ENCODE measurements around the gene KRTAP4-9.
A peak's percentile ranks its signal among the peaks of the same experiment; 100 is the strongest.
"Not testable (repeated sequence)": the region's sequence is repeated elsewhere in the genome, so short reads cannot be mapped to it uniquely, and the experiment has no call there.

KRTAP4-9 gene

GRCh38 chr17:41098481-41098880 lies 6.7 kb upstream of the KRTAP4-9 start:
- FAIRE-seq, result no peak

- FAIRE-seq, result not testable (repeated sequence)
These were observed 5.3 kb upstream of the KRTAP4-9 start for GRCh38 chr17:41099682-41100480.

- no peak for FAIRE-seq
These were observed 3.5 kb upstream of the KRTAP4-9 start, which contains the start of gene KRTAP4-16 for GRCh38 chr17:41101586-41102259. Gene KRTAP4-16, minus strand, starts transcription at chr17:41102209. Its CDS starts 0 bp downstream, at chr17:41102209.

- FAIRE-seq, result no peak
These were observed 1.3 kb upstream of the KRTAP4-9 start for GRCh38 chr17:41103896-41104295.

- FAIRE-seq, result peak; percentile 36
These were observed 677 bp upstream of the KRTAP4-9 start for GRCh38 chr17:41104386-41105038.

- FAIRE-seq, result no peak
These were observed 2.8 kb downstream of the KRTAP4-9 start for GRCh38 chr17:41107941-41108450.

- not testable (repeated sequence) for FAIRE-seq
These were observed 3.7 kb downstream of the KRTAP4-9 start for GRCh38 chr17:41108728-41109386.

- no peak for FAIRE-seq
These were observed 6.1 kb downstream of the KRTAP4-9 start for GRCh38 chr17:41111151-41111885.

- FAIRE-seq, result no peak
These were observed 11.1 kb downstream of the KRTAP4-9 start for GRCh38 chr17:41116297-41116696.

- not testable (repeated sequence) for FAIRE-seq
These were observed 12.7 kb downstream of the KRTAP4-9 start, which contains the start of gene KRTAP4-11 for GRCh38 chr17:41117846-41118386. Gene KRTAP4-11, minus strand, starts transcription at chr17:41118373. Its CDS starts 58 bp downstream, at chr17:41118315.

- no peak for FAIRE-seq
These were observed 13.5 kb downstream of the KRTAP4-9 start for GRCh38 chr17:41118721-41119120.

- FAIRE-seq, result peak; percentile 57
These were observed 14.8 kb downstream of the KRTAP4-9 start for GRCh38 chr17:41119696-41120690.

GRCh38 chr17:41121742-41122141 lies 16.6 kb downstream of the KRTAP4-9 start:
- FAIRE-seq, result no peak

GRCh38 chr17:41123292-41123990 lies 18.3 kb downstream of the KRTAP4-9 start:
- not testable (repeated sequence) for FAIRE-seq

GRCh38 chr17:41123991-41124371 lies 18.8 kb downstream of the KRTAP4-9 start, which contains the start of gene KRTAP4-12:
Gene KRTAP4-12, minus strand, starts transcription at chr17:41124182. Its CDS starts 60 bp downstream, at chr17:41124122.
- not testable (repeated sequence) for FAIRE-seq

GRCh38 chr17:41125064-41125463 lies 19.9 kb downstream of the KRTAP4-9 start:
- FAIRE-seq, result no peak

- FAIRE-seq, result no peak
These were observed 21.2 kb downstream of the KRTAP4-9 start for GRCh38 chr17:41126412-41126811.

GRCh38 chr17:41127371-41127770 lies 22.2 kb downstream of the KRTAP4-9 start:
- FAIRE-seq, result no peak

- FAIRE-seq, result no peak
These were observed 26.8 kb downstream of the KRTAP4-9 start for GRCh38 chr17:41131979-41132378.
